Erythroblast (primary cell): ENCODE measurements around the gene MKS1.

ENCODE experiments used
- GATA1 ChIP-seq: IDR thresholded peaks from 2 replicates; pipeline ENCODE4 v1.6.1; 2011; ENCODE audit warnings: low read depth, mild to moderate bottlenecking, control low read depth, low read length, moderate library complexity
- POLR2A ChIP-seq: IDR thresholded peaks from 2 replicates; pipeline ENCODE4 v1.6.1; 2011; ENCODE audit warnings: mild to moderate bottlenecking, low read length

GRCh38 chr17:58248955-58249269, 29.9 kb upstream of the MKS1 start:
- TF ChIP-seq POLR2A: no peak
- no peak for TF ChIP-seq GATA1
